AG04449 (cell line): ENCODE data around the gene MX1.

Experiments
- CTCF ChIA-PET: fragments of 350-600 bp; formaldehyde crosslinking; extraction: SDS; loops from one replicate; lab custom pipeline; 2021; ENCODE audit warnings: antibody characterized with exemption; lab: Yijun Ruan, JAX
- POLR2A ChIA-PET: fragments of 400-600, 350-600 bp; formaldehyde crosslinking; extraction: SDS; loops from one replicate; lab custom pipeline; 2020; ENCODE audit warnings: antibody characterized with exemption, inconsistent platforms; lab: Yijun Ruan, JAX
- DNase-seq: peaks from one replicate; pipeline ENCODE4 v3.0.0-alpha.2; 2010; ENCODE audit warnings: low read depth, low spot score
- H3K4me3 ChIP-seq: 2 replicates; pipeline ENCODE4 v1.5.1; 2011; ENCODE audit warnings: low read depth, mild to moderate bottlenecking, control low read depth, low read length
- TF ChIP-seq, protein P1 (sequence below): IDR thresholded peaks from one replicate; pipeline ENCODE4 v1.5.1; 2011; ENCODE audit warnings: mild to moderate bottlenecking, moderate library complexity, low read length, control low read depth, inconsistent platforms; ENCODE audit not compliant: insufficient read depth; ENCODE audit errors: missing control alignments

Gene MX1

GRCh38 chr21:41472753-41473548 is 46.9 kb downstream of the MX1 start:
- H3K4me3 ChIP-seq = no peak overlapping the region
- no peak for DNase-seq
- TF ChIP-seq, protein P1, sequence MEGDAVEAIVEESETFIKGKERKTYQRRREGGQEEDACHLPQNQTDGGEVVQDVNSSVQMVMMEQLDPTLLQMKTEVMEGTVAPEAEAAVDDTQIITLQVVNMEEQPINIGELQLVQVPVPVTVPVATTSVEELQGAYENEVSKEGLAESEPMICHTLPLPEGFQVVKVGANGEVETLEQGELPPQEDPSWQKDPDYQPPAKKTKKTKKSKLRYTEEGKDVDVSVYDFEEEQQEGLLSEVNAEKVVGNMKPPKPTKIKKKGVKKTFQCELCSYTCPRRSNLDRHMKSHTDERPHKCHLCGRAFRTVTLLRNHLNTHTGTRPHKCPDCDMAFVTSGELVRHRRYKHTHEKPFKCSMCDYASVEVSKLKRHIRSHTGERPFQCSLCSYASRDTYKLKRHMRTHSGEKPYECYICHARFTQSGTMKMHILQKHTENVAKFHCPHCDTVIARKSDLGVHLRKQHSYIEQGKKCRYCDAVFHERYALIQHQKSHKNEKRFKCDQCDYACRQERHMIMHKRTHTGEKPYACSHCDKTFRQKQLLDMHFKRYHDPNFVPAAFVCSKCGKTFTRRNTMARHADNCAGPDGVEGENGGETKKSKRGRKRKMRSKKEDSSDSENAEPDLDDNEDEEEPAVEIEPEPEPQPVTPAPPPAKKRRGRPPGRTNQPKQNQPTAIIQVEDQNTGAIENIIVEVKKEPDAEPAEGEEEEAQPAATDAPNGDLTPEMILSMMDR = no peak
- CTCF ChIA-PET = no interaction called here
- POLR2A ChIA-PET = no interaction called here

- ChIA-PET POLR2A (no interaction called here), CTCF (interaction anchor here (1.6 kb wide), 1 partner anchor 192 kb away, joined by 4 read pairs; no protein-coding TSS in a partner anchor)
Observed at GRCh38 chr21:41475714-41476420, 49.8 kb downstream of the MX1 start.

DNA sequence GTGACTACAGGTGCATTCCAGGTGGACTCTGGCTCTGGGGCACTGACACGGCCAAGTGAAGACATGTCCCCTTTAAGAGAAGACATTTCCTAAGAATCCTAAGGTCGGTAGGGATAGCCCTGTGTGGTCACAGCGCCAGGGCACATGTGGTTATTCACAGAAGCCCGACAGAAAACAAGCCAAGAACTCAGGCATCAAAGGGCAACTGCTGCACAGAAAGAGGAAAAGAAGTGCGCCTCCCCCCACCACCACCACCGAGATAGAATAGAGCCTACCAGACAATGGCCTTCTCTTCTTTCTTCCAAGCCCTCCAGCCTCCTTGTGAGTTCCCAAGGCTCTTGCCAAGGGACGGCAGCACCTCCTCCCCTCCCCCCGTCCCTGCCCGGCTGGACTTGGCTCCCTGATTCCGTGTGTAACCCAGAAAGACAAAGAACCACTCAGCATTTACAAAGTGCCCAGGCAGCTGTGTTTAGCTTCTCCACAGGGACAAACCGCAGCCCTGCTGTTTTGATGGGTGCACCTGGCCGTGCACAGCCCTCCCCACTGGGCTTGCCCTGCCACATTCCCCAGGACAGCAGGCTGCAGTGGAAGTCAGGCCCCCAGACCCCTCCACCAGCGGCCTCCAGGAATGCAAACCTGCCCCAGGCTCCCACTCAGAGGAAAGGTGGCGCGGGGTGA is 51.7 kb downstream of the MX1 start:
- TF ChIP-seq, protein P1 = no peak
- no peak overlapping the region for H3K4me3 ChIP-seq
- no peak for DNase-seq
- CTCF ChIA-PET = no interaction called here
- POLR2A ChIA-PET = no interaction called here

More at GRCh38 chr21:41475714-41476420, 49.8 kb downstream of the MX1 start:
- DNase-seq = no peak
- no peak overlapping the region for H3K4me3 ChIP-seq
- TF ChIP-seq, protein P1 = no peak

GRCh38 chr21:41478319-41479177 is 52.5 kb downstream of the MX1 start:
- POLR2A ChIA-PET = no interaction called here
- no peak for DNase-seq
- TF ChIP-seq, protein P1 = no peak
- CTCF ChIA-PET = no interaction called here
- H3K4me3 ChIP-seq = no peak overlapping the region

- TF ChIP-seq, protein P1 = no peak
- POLR2A ChIA-PET = no interaction called here
- no peak for DNase-seq
- CTCF ChIA-PET = interaction anchor here (1.2 kb wide), 1 partner anchor 21 kb away, joined by 4 read pairs; no protein-coding TSS in a partner anchor
- H3K4me3 ChIP-seq = no peak overlapping the region
Observed at GRCh38 chr21:41479686-41480085, 53.6 kb downstream of the MX1 start.
